Stimulated activated naive B cell treated with anti-CD40 and anti-IgM and Interleukin-4, amounts not matched to agents 10 μg/mL and 1 μg/mL and 100 μg/mL, for 72 hours (primary cell): ENCODE measurements around the gene NFIL3.
A peak's percentile ranks its signal among the peaks of the same experiment; 100 is the strongest.

Experiments
- ATAC-seq, 2 donors: fragments of 150-1000 bp; cut with Tn5 transposase; replicated peaks; 2 replicates each; pipeline ENCODE4 v1.10.0; 2021; ENCODE audit warnings: moderate library complexity in 1 of 2
- DNase-seq: peaks from one replicate; pipeline ENCODE4 v3.0.0; 2021
- H3K27ac Mint-ChIP-seq: one replicate; pipeline ENCODE4 v1.8.0; 2022; ENCODE audit warnings: mild to moderate bottlenecking, mixed read lengths
- H3K27me3 Mint-ChIP-seq, 2 donors: one replicate each; pipeline ENCODE4 v1.8.0; 2022; ENCODE audit warnings: mixed read lengths in 2 of 2
- H3K36me3 Mint-ChIP-seq, 2 donors: one replicate each; pipeline ENCODE4 v1.8.0; 2022; ENCODE audit warnings: mixed read lengths in 2 of 2, mild to moderate bottlenecking in 1 of 2
- H3K4me1 Mint-ChIP-seq, 2 donors: one replicate each; pipeline ENCODE4 v1.8.0; 2022; ENCODE audit warnings: mixed read lengths in 2 of 2, mild to moderate bottlenecking in 1 of 2
- H3K4me3 Mint-ChIP-seq, 2 donors: one replicate each; pipeline ENCODE4 v1.8.0; 2022; ENCODE audit warnings: mild to moderate bottlenecking in 2 of 2, mixed read lengths in 2 of 2, moderate library complexity in 1 of 2
- H3K9me3 Mint-ChIP-seq, 2 donors: one replicate each; pipeline ENCODE4 v1.8.0; 2022; ENCODE audit warnings: mixed read lengths in 2 of 2, mild to moderate bottlenecking in 1 of 2

NFIL3 gene

DNA sequence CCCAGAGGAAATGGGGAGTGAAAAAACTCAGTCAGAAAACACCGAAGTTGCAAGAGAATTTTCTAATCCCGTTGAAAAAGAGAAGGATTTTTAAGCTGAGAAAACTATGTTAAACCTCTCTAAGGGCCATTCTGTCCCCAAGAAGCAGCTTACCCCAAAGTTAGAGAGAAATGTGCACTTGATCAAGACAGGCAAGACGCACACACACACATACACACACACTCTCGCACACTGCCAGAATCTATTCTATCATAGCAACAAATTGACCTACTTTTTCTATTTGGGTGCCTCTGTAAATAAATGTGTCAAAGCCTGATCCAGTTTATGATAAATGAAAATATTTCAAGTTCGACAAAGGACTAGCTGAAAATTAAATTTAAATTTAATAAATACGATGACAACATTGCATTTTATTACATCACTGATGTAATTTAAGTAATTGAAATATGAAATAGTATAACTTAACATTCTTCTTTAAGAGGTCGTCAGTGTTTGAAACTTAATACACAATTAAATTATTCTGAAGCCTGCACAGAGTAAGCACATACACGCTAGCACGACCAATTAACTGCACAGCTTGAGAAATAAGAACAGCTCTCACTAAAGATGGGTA, 5.9 kb downstream of the NFIL3 start:
- H3K4me3 Mint-ChIP-seq, result no peak overlapping the region
- ATAC-seq, result no peak
- DNase-seq, result no peak
- H3K9me3 Mint-ChIP-seq, result no peaks in the 10 kb centered on the region
- peaks cover 36 to 68% of the 10 kb centered on the region in 2 donors for H3K4me1 Mint-ChIP-seq
- H3K27ac Mint-ChIP-seq, result peak overlapping the region; percentile 31
- H3K27me3 Mint-ChIP-seq, result no peaks in the 10 kb centered on the region
- H3K36me3 Mint-ChIP-seq, result peaks cover 49 to 75% of the 10 kb centered on the region in 2 donors

DNA sequence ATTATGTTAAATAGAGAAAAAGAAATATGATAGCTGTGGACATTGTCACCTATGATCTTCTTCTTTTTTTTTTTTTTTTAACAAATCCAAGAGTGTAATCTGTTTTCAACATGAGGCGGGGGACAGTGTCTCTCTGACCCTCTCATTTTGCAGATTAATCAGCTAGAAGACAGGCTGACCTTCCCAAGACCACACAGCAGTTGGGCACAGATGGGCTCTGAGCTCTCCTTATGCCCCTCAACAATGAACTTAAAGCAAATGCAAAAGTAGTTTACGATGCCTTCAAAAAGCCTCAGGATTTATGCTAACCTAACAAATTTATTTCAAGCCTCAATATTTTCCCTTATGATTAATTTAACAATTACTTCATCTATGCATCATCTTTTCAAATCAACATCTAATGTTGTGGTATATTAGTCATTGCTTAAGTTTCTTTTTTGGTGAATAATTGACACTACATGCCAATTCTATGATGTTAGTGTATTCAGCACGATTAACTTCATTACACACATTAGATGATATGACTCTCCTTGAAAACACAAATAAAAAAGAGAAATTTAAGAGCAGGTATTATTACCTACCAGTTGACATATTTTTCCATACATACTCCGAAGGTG, 7.4 kb downstream of the NFIL3 start:
- Mint-ChIP-seq H3K4me3 (peak overlapping the region in 1 of 2 donors; percentile 19), H3K27me3 (no peaks in the 10 kb centered on the region), H3K27ac (peak overlapping the region; percentile 87), H3K4me1 (peaks cover 38 to 74% of the 10 kb centered on the region in 2 donors), H3K36me3 (peaks cover 35 to 64% of the 10 kb centered on the region in 2 donors), H3K9me3 (no peaks in the 10 kb centered on the region)
- ATAC-seq (no peak), DNase-seq (no peak)

DNA sequence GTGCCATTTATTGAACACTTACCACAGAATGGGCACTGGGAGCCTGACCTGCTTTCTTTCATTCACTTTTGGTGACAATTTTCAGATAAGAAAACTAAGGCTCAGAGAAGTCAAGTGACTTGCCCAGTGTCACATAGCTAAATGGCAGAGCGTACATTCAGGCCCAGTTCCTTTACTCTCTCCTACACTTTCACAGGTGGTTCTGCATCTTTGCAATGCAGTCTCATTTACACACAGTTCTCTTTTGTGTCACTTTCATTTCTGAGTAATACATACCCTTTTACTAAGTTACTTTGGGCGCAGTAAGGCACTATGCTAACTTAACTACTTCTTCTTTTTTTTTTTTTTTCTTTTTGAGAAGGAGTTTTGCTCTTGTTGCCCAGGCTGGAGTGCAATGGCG, 8.3 kb downstream of the NFIL3 start:
- Mint-ChIP-seq H3K4me1 (peaks cover 40 to 78% of the 10 kb centered on the region in 2 donors), H3K36me3 (peaks cover 36 to 67% of the 10 kb centered on the region in 2 donors), H3K27me3 (no peaks in the 10 kb centered on the region), H3K27ac (peak overlapping the region; percentile 87), H3K9me3 (no peaks in the 10 kb centered on the region), H3K4me3 (peak overlapping the region in 1 of 2 donors; percentile 33)
- ATAC-seq (peak; percentile 94 to 96), DNase-seq (peak; percentile 26)

DNA sequence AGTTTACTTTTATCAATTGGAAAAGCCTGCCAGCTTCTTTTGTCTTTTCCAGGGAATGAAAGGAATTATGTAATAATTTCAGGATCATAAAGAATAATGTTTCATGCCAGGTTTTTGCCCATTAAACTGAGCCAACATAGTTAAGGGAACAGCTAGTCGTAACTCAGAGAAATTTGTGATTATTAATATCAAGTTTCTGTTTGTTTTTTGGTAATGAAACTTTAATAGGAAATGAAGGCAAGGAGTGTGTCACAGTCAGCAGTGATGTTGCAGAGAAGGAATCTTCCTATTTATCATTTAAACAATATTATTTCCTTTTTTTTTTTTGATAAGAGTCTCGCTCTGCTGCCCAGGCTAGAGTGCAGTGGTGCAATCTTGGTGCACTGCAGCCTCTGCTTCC, 10.7 kb downstream of the NFIL3 start:
- Mint-ChIP-seq H3K36me3 (peaks cover 47 to 70% of the 10 kb centered on the region in 2 donors), H3K4me3 (peak overlapping the region in 1 of 2 donors; percentile 8), H3K27me3 (no peaks in the 10 kb centered on the region), H3K27ac (no peak overlapping the region), H3K9me3 (no peaks in the 10 kb centered on the region), H3K4me1 (peaks cover 29 to 58% of the 10 kb centered on the region in 2 donors)
- no peak for DNase-seq
- no peak for ATAC-seq

DNA sequence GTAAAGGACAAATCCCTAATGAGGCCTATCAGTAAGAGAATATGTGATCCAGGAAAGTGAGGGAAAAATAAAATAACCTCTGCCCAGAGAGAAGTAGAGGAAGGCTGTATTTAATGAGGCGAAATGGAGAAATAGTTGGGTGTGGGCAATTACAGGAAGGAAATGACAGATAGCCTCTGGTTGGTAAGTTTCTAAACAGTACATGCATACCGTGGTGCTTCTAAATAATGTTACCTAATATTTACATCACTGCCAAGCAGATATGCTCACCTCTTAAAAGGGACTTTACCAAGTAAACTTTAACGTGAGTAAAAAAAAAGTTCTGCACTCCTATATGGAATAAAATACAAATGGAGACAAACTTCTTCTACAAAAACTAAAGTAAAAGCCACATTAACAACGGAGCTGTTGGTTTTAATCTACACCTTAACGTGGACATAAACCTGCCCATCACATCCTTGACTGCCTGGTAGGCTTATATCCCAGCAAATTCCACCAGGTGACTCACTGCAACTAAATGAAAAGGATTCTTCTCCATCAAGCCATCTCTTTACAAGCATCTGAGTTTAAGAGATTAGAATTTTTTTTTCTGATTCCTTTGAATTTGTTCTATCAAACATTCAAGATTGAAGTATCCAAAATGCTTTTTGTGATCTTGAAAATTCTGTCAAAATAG, 12.4 kb downstream of the NFIL3 start:
- Mint-ChIP-seq H3K4me1 (peaks cover 24 to 47% of the 10 kb centered on the region in 2 donors), H3K27me3 (no peaks in the 10 kb centered on the region), H3K4me3 (no peak overlapping the region), H3K36me3 (peaks cover 58 to 74% of the 10 kb centered on the region in 2 donors), H3K9me3 (no peaks in the 10 kb centered on the region), H3K27ac (no peak overlapping the region)
- ATAC-seq, result no peak
- DNase-seq, result no peak

- Mint-ChIP-seq H3K4me3 (no peak overlapping the region), H3K36me3 (peaks cover 55 to 76% of the 10 kb centered on the region in 2 donors), H3K4me1 (peaks cover 20 to 40% of the 10 kb centered on the region in 2 donors), H3K27me3 (no peaks in the 10 kb centered on the region), H3K27ac (no peak overlapping the region), H3K9me3 (no peaks in the 10 kb centered on the region)
- DNase-seq, result no peak
- no peak for ATAC-seq
Observed at GRCh38 chr9:91410161-91410560, 13.5 kb downstream of the NFIL3 start.

DNA sequence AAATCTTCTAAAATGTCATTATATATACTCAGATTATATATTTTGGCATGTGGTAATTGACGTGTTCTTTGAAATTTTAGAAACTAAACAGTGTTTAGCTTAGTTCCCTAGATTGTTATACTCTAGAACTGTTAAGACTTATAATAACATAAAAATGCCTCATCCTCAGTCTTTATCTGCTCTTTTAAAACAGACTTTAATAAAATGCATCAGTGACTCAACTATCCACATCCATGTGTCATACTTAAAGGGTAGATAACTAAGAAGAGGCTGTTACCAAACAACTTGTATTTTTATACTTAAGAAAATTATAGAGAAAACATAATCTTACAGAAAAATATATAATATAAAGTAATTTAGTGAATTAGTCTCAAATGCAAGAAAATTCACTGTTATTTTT, 15.2 kb downstream of the NFIL3 start:
- H3K27ac Mint-ChIP-seq, result no peak overlapping the region
- peaks cover 16 to 38% of the 10 kb centered on the region in 2 donors for H3K4me1 Mint-ChIP-seq
- H3K4me3 Mint-ChIP-seq, result no peak overlapping the region
- peaks cover 57 to 74% of the 10 kb centered on the region in 2 donors for H3K36me3 Mint-ChIP-seq
- DNase-seq (no peak), ATAC-seq (no peak)
- H3K9me3 Mint-ChIP-seq, result no peaks in the 10 kb centered on the region
- H3K27me3 Mint-ChIP-seq, result no peaks in the 10 kb centered on the region

- Mint-ChIP-seq H3K4me3 (peak overlapping the region in 1 of 2 donors; percentile 10), H3K9me3 (no peaks in the 10 kb centered on the region), H3K4me1 (peaks cover 20 to 38% of the 10 kb centered on the region in 2 donors), H3K36me3 (peaks cover 57 to 74% of the 10 kb centered on the region in 2 donors), H3K27ac (peak overlapping the region; percentile 80), H3K27me3 (no peaks in the 10 kb centered on the region)
- no peak for DNase-seq
- no peak for ATAC-seq
Observed at GRCh38 chr9:91407580-91408318, 15.9 kb downstream of the NFIL3 start.

DNA sequence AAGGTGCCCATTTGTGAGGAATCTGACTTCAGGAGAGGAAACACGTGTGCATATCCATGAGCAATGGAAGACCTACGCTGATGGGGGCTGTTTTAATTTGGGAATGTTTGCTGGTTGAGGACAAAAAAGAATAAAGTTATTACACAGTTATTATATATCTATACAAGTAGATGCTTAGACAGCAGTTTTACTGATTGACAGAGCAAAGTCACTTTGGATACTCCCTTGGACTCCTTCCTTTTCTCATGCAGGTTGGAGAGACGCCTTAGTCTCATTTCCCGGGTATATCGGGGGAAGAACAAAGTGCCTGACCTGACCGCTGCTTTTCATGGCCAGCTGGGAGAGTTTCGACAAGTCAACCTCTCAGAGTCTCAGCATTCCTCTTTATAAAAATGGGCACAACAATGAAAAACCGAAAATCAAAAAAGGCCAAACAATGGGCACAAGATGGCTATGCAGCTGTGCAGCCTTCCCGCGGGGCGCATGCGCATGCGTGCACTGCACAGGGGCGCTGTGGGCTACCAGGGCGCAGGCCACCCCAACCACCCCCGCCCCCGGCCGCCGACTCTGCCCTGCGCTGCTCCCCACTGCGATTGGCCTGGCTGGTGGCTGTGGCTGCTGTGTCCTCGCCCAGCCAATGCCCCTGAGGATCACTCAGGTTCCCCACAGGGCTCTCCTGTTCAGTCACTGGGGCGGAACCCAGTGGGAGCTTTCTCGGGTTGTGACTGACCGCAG, 18.1 kb downstream of the NFIL3 start:
- H3K9me3 Mint-ChIP-seq, result peaks cover 0 to 1% of the 10 kb centered on the region in 2 donors
- peaks cover 56 to 74% of the 10 kb centered on the region in 2 donors for H3K36me3 Mint-ChIP-seq
- no peak overlapping the region for H3K4me3 Mint-ChIP-seq
- DNase-seq, result no peak
- no peak overlapping the region for H3K27ac Mint-ChIP-seq
- peak in 1 of 2 donors; percentile 29 for ATAC-seq
- peaks cover 16 to 27% of the 10 kb centered on the region in 2 donors for H3K4me1 Mint-ChIP-seq
- peaks cover 0 to 4% of the 10 kb centered on the region in 2 donors for H3K27me3 Mint-ChIP-seq

GRCh38 chr9:91403665-91404543, 19.7 kb downstream of the NFIL3 start:
- Mint-ChIP-seq H3K4me1 (peaks cover 14 to 26% of the 10 kb centered on the region in 2 donors), H3K27me3 (peaks cover 0 to 4% of the 10 kb centered on the region in 2 donors), H3K36me3 (peaks cover 45 to 59% of the 10 kb centered on the region in 2 donors), H3K4me3 (no peak overlapping the region), H3K9me3 (peaks cover 0 to 1% of the 10 kb centered on the region in 2 donors), H3K27ac (peak overlapping the region; percentile 67)
- DNase-seq, result no peak
- peak in 1 of 2 donors; percentile 34 for ATAC-seq

DNA sequence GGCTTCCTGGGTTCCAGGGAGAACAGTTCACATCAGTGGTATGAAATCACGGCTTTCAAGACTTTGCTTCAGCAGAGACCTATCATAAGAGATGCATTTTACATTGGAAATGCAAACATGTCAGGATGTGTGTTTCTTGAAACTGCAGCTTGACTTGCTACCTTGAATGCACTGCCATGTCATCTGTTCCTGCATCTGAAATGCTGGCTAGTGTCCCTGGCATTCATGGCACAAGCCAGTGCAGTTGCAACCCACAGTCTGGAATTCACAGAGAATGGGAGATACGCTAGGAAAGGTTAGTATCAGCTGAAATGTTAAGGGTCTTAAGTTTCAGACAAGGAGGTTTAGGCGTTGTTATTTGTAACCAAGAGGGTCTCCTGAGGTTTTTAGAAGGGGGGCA, 24.7 kb downstream of the NFIL3 start:
- DNase-seq (no peak), ATAC-seq (no peak)
- Mint-ChIP-seq H3K9me3 (peaks cover 0 to 1% of the 10 kb centered on the region in 2 donors), H3K4me3 (no peak overlapping the region), H3K4me1 (peaks cover 20 to 23% of the 10 kb centered on the region in 2 donors), H3K36me3 (peaks cover 16 to 31% of the 10 kb centered on the region in 2 donors), H3K27me3 (peaks cover 0 to 4% of the 10 kb centered on the region in 2 donors), H3K27ac (no peak overlapping the region)

DNA sequence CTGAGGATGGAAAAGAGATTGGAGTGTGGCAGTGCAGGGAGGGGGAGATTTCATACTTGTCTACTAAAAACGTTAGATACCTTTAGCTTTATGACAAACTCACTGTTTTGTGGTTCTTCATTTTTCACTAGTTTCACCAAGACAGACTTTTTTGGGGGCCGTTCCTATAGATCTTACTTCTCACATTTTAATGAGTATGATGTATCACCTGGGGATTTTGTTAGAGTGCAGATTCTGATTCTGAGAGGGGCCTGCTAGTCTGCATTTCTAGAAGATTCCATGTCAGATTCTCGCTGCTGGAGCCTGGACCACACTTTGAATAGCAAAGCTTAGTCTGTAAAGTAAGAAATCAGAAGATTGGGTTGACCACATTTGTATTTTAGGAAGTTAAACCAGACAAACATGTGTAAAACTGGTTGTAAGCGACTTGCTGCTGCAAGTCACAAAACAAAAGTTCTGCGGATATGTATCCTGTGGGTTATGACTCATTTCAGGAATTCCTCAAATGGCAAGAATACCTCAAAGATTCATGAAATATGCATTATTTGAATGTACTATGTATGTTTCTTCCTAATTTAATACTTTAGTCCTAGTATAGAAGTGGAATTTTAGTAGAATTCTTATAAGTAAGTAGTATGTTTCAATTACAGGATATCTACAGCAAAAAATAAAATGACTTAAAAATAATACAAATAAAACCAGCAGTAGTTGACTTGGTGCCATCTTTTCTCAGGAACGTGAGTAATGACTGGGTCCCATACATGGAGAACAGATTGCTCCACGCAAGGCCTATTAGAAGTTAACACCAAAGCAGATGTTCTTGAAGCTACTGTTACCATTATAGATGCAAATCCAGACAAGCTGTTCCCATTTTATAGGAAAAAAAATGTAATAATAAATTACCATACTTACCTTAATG, 27.8 kb downstream of the NFIL3 start:
- peaks cover 3 to 17% of the 10 kb centered on the region in 2 donors for H3K36me3 Mint-ChIP-seq
- H3K9me3 Mint-ChIP-seq, result no peaks in the 10 kb centered on the region
- H3K27ac Mint-ChIP-seq, result peak overlapping the region; percentile 63
- H3K4me1 Mint-ChIP-seq, result peaks cover 9% of the 10 kb centered on the region in 2 donors
- DNase-seq (no peak), ATAC-seq (peak; percentile 82 to 85)
- no peaks in the 10 kb centered on the region for H3K27me3 Mint-ChIP-seq
- H3K4me3 Mint-ChIP-seq, result peak overlapping the region; percentile 0 to 39
